ENCODE measurements around the gene MDM4. TPM values are rescaled to one million over a fixed set of nuclear protein-coding genes. Genes with fewer than 3 reads are reported as not detected.
"Not testable (repeated sequence)": the region's sequence is repeated elsewhere in the genome, so short reads cannot be mapped to it uniquely, and the experiment has no call there.

The MDM4 gene
- total RNA-seq, 1 donor from 2014 or later: 90.1 TPM

DNA sequence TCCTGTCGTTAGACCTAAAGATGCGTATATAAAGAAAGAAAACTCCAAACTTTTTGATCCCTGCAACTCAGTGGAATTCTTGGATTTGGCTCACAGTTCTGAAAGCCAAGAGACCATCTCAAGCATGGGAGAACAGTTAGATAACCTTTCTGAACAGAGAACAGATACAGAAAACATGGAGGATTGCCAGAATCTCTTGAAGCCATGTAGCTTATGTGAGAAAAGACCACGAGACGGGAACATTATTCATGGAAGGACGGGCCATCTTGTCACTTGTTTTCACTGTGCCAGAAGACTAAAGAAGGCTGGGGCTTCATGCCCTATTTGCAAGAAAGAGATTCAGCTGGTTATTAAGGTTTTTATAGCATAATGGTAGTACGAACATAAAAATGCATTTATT is 33.1 kb downstream of the MDM4 start:
- Histone ChIP-seq H3K36me3 (peaks cover 3 to 65% of the 10 kb centered on the region in 2 donors), H3K9me3 (no peaks in the 10 kb centered on the region), H3K27me3 (no peaks in the 10 kb centered on the region), H3K27ac (no peak overlapping the region), H3K4me1 (peaks cover 10% of the 10 kb centered on the region), H3K4me3 (no peak overlapping the region)
- intact Hi-C loops (cut with DNase I): no loop called here
- TF ChIP-seq POLR2A (IDR thresholded peaks at IDR 0.05): no peak
- no peak for TF ChIP-seq POLR2AphosphoS5 (IDR thresholded peaks at IDR 0.05; ENCODE audit: insufficient read depth in 1 of 2, low read depth in 1 of 2)
- DNase-seq (ENCODE audit: extremely low spot score in 2 of 2): no peak

DNA sequence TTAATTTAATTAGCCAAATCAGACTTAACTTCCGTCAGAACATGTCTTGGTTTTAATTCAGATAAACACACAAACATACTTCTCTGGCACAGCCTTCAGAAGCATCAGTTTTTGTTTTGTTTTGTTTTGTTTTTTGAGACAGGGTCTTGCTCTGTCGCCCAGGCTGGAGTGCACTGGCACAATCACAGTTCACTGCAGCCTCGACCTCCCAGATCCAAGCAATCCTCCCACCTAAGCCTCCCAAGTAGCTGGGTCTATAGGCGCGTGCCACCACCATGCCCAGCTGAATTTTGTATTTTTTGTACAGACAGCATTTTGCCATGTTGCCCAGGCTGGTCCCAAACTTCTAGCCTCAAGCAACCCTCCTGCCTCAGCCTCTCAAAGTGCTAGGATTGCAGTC is 34.7 kb downstream of the MDM4 start:
- Histone ChIP-seq H3K36me3 (peaks cover 3 to 55% of the 10 kb centered on the region in 2 donors), H3K27ac (no peak overlapping the region), H3K4me1 (no peaks in the 10 kb centered on the region), H3K4me3 (no peak overlapping the region), H3K27me3 (no peaks in the 10 kb centered on the region), H3K9me3 (no peaks in the 10 kb centered on the region)
- no peak for DNase-seq (ENCODE audit: extremely low spot score in 2 of 2)
- TF ChIP-seq POLR2AphosphoS5 (IDR thresholded peaks at IDR 0.05; ENCODE audit: insufficient read depth in 1 of 2, low read depth in 1 of 2) (no peak), POLR2A (IDR thresholded peaks at IDR 0.05) (no peak)
- TF ChIP-seq, protein P1, sequence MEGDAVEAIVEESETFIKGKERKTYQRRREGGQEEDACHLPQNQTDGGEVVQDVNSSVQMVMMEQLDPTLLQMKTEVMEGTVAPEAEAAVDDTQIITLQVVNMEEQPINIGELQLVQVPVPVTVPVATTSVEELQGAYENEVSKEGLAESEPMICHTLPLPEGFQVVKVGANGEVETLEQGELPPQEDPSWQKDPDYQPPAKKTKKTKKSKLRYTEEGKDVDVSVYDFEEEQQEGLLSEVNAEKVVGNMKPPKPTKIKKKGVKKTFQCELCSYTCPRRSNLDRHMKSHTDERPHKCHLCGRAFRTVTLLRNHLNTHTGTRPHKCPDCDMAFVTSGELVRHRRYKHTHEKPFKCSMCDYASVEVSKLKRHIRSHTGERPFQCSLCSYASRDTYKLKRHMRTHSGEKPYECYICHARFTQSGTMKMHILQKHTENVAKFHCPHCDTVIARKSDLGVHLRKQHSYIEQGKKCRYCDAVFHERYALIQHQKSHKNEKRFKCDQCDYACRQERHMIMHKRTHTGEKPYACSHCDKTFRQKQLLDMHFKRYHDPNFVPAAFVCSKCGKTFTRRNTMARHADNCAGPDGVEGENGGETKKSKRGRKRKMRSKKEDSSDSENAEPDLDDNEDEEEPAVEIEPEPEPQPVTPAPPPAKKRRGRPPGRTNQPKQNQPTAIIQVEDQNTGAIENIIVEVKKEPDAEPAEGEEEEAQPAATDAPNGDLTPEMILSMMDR (IDR thresholded peaks at IDR 0.05): no peak
- intact Hi-C loops (cut with DNase I): no loop called here

DNA sequence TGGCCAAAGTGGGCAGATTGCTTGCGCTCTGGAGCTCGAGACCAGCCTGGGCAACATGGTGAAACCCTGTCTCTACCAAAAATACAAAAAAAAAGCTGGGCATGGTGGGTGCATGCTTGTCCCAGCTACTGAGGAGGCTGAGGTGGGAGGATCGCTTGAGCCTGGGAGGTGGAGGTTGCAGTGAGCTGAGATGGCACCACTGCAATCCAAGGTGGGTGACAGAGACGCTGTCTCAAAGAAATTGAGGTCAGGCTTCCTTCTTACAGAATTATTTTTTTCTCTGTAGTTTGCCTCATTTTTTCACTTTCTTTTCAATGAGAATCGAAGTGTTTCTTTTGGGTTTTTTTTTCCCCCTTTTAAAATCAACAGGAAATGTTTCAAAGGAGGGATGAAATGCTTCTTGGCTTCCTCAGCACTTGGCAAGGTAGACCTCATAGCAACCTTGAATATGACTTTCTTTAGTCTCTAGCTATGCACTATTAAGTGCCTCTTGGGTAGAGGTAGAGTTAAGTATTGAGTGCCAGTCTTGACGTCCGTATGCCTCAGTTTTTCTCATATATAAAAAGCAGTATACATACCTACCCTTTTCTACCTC is 40.3 kb downstream of the MDM4 start:
- intact Hi-C loops (cut with DNase I): no loop called here
- H3K4me1 ChIP-seq: no peaks in the 10 kb centered on the region
- DNase-seq (ENCODE audit: extremely low spot score in 2 of 2): no peak

DNA sequence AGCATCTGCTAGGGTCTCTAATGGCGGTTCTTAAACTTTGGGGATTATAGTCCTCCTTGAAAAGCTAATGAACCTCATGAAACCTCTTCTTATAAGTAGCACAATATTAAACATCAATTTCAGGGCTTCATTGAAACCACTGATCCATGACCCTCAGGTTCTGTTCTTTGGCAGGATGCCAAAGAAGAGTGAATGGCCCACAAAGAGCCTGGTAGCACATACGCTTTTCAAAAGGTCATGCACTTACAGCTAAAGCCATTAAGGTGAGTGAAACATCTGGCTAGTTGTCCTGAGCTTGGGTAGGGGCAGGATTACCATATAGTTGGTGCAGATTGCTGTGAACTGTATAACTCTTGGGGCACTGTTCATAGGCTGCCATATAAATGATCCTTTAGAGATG is 42.3 kb downstream of the MDM4 start:
- H3K27me3 ChIP-seq: no peaks in the 10 kb centered on the region
- no peaks in the 10 kb centered on the region for H3K36me3 ChIP-seq
- no peaks in the 10 kb centered on the region for H3K4me1 ChIP-seq
- TF ChIP-seq POLR2AphosphoS5 (IDR thresholded peaks at IDR 0.05; ENCODE audit: insufficient read depth in 1 of 2, low read depth in 1 of 2): no peak
- TF ChIP-seq, protein P1 (IDR thresholded peaks at IDR 0.05): no peak
- no peak for TF ChIP-seq POLR2A (IDR thresholded peaks at IDR 0.05)
- intact Hi-C loops (cut with DNase I): no loop called here
- no peak overlapping the region for H3K4me3 ChIP-seq
- no peaks in the 10 kb centered on the region for H3K9me3 ChIP-seq
- DNase-seq (ENCODE audit: extremely low spot score in 2 of 2): no peak
- H3K27ac ChIP-seq: no peak overlapping the region

More for the DNA sequence above, 40.3 kb downstream of the MDM4 start:
- Histone ChIP-seq H3K27me3 (no peaks in the 10 kb centered on the region), H3K27ac (no peak overlapping the region), H3K36me3 (peaks cover 0 to 1% of the 10 kb centered on the region in 2 donors), H3K4me3 (no peak overlapping the region), H3K9me3 (no peaks in the 10 kb centered on the region)
- TF ChIP-seq POLR2A (IDR thresholded peaks at IDR 0.05): no peak
- no peak for TF ChIP-seq POLR2AphosphoS5 (IDR thresholded peaks at IDR 0.05; ENCODE audit: insufficient read depth in 1 of 2, low read depth in 1 of 2)
- TF ChIP-seq, protein P1 (IDR thresholded peaks at IDR 0.05): no peak

DNA sequence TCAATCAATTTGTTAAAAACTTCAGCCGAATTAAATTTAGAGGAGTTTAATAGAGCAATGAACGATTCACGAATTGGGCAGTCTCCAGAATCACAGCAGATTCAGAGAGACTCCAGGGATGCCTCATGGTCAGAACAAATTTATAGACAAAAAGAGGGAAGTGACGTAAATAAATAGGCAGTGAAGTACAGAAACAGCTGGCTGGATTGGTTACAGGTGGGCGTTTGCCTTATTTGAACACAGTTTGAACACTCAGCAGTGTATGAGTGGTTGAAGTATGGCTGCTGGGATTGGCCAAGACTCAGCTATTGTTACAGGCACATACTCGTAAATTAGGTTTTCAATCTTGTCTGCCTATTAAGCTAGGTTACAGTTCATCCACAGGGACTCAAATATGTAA is 43.8 kb downstream of the MDM4 start:
- H3K4me1 ChIP-seq; intact Hi-C loops (cut with DNase I); H3K36me3 ChIP-seq; H3K9me3 ChIP-seq; H3K4me3 ChIP-seq; H3K27me3 ChIP-seq; DNase-seq (ENCODE audit: extremely low spot score in 2 of 2); H3K27ac ChIP-seq: not testable (repeated sequence)

DNA sequence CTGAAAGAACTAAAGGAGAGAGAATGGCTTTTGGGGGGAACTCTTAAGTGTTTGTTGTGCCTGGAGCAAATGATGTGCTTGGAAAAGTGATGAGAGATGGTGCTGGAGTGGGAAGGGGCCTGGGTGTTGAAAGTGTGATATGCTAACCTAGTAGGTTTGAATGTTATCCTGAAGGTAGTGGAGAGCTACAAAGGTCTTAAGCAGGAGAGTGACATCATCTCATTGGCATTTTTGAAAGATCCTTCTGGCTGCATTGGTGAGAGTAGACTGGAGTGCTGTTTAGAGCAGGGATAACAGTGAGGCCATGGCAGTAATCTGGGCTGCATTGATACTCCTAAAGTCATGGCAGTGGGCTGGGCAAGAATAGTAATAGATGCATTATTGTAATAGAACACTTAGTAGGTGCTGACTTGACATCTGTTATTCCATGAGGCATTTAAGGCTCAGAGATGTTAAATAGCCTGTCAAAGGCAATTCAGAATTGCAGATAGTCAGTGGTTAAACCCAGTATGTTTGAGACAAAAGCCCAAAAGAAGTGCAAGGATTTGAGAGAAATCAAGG is 44.5 kb downstream of the MDM4 start:
- intact Hi-C loops (cut with DNase I): no loop called here

More for the DNA sequence above, 44.5 kb downstream of the MDM4 start:
- no peak overlapping the region for H3K4me3 ChIP-seq
- H3K27ac ChIP-seq: no peak overlapping the region
- H3K9me3 ChIP-seq: no peaks in the 10 kb centered on the region
- H3K36me3 ChIP-seq: no peaks in the 10 kb centered on the region
- TF ChIP-seq POLR2AphosphoS5 (IDR thresholded peaks at IDR 0.05; ENCODE audit: insufficient read depth in 1 of 2, low read depth in 1 of 2): no peak
- H3K4me1 ChIP-seq: no peaks in the 10 kb centered on the region
- DNase-seq (ENCODE audit: extremely low spot score in 2 of 2): no peak
- H3K27me3 ChIP-seq: no peaks in the 10 kb centered on the region

Data from vagina (tissue), 2 donors.